HepG2 (cell line): ENCODE results near the gene NSD1. TPM values are rescaled to one million over a fixed set of nuclear protein-coding genes. Genes with fewer than 3 reads are reported as not detected.

Experiments
- BRCA1 ChIP-seq: sonication (generic); formaldehyde crosslinking; IDR thresholded peaks from 2 replicates; pipeline ENCODE4 v1.4.0; 2020; ENCODE audit warnings: missing genetic modification reagents
- HINFP ChIP-seq: sonication (generic); formaldehyde crosslinking; IDR thresholded peaks from 2 replicates; pipeline ENCODE4 v1.4.0; 2020; ENCODE audit warnings: low read depth, mild to moderate bottlenecking, missing genetic modification reagents
- KDM4B ChIP-seq: sonication (generic); formaldehyde crosslinking; IDR thresholded peaks from 2 replicates; pipeline ENCODE4 v1.4.0; 2020; ENCODE audit warnings: missing genetic modification reagents
- MNT ChIP-seq: fragments of 450-650 bp; IDR thresholded peaks from 2 replicates; pipeline ENCODE4 v1.6.1; 2016
- NONO ChIP-seq, 2 experiments: fragments of 450-650 bp in 1 of 2; sonication (generic) in 1 of 2; formaldehyde crosslinking in 1 of 2; IDR thresholded peaks in 1 of 2; conservative IDR thresholded peaks in 1 of 2; 2 replicates each; pipeline versions ENCODE4 v1.6.1 to v1.8.0; 2017 to 2022; ENCODE audit warnings: mild to moderate bottlenecking in 1 of 2, missing genetic modification reagents in 1 of 2, moderate library complexity in 1 of 2
- UBTF ChIP-seq: sonication (generic); formaldehyde crosslinking; IDR thresholded peaks from 2 replicates; pipeline ENCODE4 v1.4.0; 2020; ENCODE audit warnings: mild to moderate bottlenecking, missing genetic modification reagents
- ZBTB37 ChIP-seq: sonication (generic); formaldehyde crosslinking; IDR thresholded peaks from 2 replicates; pipeline ENCODE4 v1.4.0; 2020; ENCODE audit warnings: mild to moderate bottlenecking, missing genetic modification reagents
- ZBTB4 ChIP-seq: sonication (generic); formaldehyde crosslinking; IDR thresholded peaks from 2 replicates; pipeline ENCODE4 v1.4.0; 2020; ENCODE audit warnings: missing genetic modification reagents, mild to moderate bottlenecking, borderline replicate concordance
- ZNF510 ChIP-seq: sonication (generic); formaldehyde crosslinking; IDR thresholded peaks from 2 replicates; pipeline ENCODE4 v1.4.0; 2020; ENCODE audit warnings: low read depth, mild to moderate bottlenecking, missing genetic modification reagents
- ZNF580 ChIP-seq: IDR thresholded peaks from 2 replicates; pipeline ENCODE4 v1.6.1; 2016; ENCODE audit warnings: low read depth, borderline replicate concordance
- ZSCAN31 ChIP-seq: sonication (generic); formaldehyde crosslinking; IDR thresholded peaks from 2 replicates; pipeline ENCODE4 v1.5.0; 2020; ENCODE audit warnings: low read depth, mild to moderate bottlenecking, missing genetic modification reagents
- polyA plus RNA-seq, 8 experiments: library from polyadenylated mRNA; depleted of rRNA in 3 of 8; stranded (reverse) in 7 of 8; unstranded in 1 of 8; fragments of >200 nt; fragmentation: Illumina TruSeq in 4 of 8; extraction: Trizol in 4 of 8; gene quantifications; 2 replicates each; pipeline versions ENCODE4 v1.2.1 to v1.2.3, GENCODE V29; 2011 to 2016; ENCODE audit warnings: low read depth in 4 of 8, missing spikeins in 1 of 8, mixed read lengths in 1 of 8; ENCODE audit not compliant: insufficient read depth in 1 of 8
- total RNA-seq, 5 experiments: library from RNA; depleted of rRNA; stranded (reverse); fragments of >200 nt; fragmentation: Illumina TruSeq; extraction: Trizol; gene quantifications; 2 replicates each; pipeline ENCODE4 v1.2.3, GENCODE V29; 2016; ENCODE audit warnings: low read depth in 1 of 5

The NSD1 gene
- total and polyA plus RNA-seq, 2 of the 13 experiments (the other 11 are each of a cell fraction or from before 2014, with no cell fraction given) = 0.01 to 0.09 TPM

GRCh38 chr5:177087398-177088005 lies 46.1 kb upstream of the NSD1 start (continued):
- TF ChIP-seq UBTF (0 out of 2 replicates have a peak, but pooled peaks have one; percentile 14), HINFP (0 out of 2 replicates have a peak, but pooled peaks have one; percentile 13), ZBTB37 (CRISPR knock-in tag) (no peak), KDM4B (CRISPR knock-in tag) (peak; percentile 69; the same call in 1 of the 2 replicates), BRCA1 (CRISPR knock-in tag) (no peak), MNT (no peak), ZBTB4 (CRISPR knock-in tag) (no peak), ZNF510 (CRISPR knock-in tag) (no peak), NONO (IDR thresholded peaks at IDR 0.05) (no peak), NONO (CRISPR knock-in tag; conservative IDR thresholded peaks at IDR 0.05) (no peak), ZNF580 (CRISPR knock-in tag) (no peak; the same call in 1 of the 2 replicates), ZSCAN31 (CRISPR knock-in tag) (no peak)
